Kidney (tissue), 14 donors: ENCODE measurements around the gene PITX3. TPM values are rescaled to one million over a fixed set of nuclear protein-coding genes. Genes with fewer than 3 reads are reported as not detected.
"Not testable (repeated sequence)": the region's sequence is repeated elsewhere in the genome, so short reads cannot be mapped to it uniquely, and the experiment has no call there.

Experiments used
- DNase-seq, 5 donors: peaks; one replicate each; pipeline ENCODE4 v3.0.0-alpha.2; 2013 to 2020
- FAIRE-seq: peaks from 2 replicates; lab custom pipeline; 2012; peaks lifted over from hg19 to GRCh38; lab: Jason Lieb, UNC
- H3K27ac ChIP-seq, 2 donors: one replicate each; pipeline ENCODE4 v1.7.0; 2013; ENCODE audit warnings: low read depth in 2 of 2, low read length in 2 of 2, inconsistent platforms in 1 of 2
- H3K27me3 ChIP-seq: one replicate; pipeline ENCODE4 v1.7.1; 2013; ENCODE audit warnings: low read length, inconsistent platforms; ENCODE audit not compliant: control insufficient read depth, insufficient read depth
- H3K36me3 ChIP-seq, 3 donors: one replicate each; pipeline versions ENCODE4 v1.7.0 to v1.7.1; 2013; ENCODE audit warnings: low read length in 3 of 3, control low read depth in 1 of 3, inconsistent platforms in 1 of 3; ENCODE audit not compliant: insufficient read depth in 3 of 3, control insufficient read depth in 2 of 3
- H3K4me1 ChIP-seq, 3 donors: one replicate each; pipeline versions ENCODE4 v1.7.0 to v1.7.1; 2013; ENCODE audit warnings: low read length in 3 of 3, inconsistent platforms in 1 of 3, low read depth in 1 of 3; ENCODE audit not compliant: control insufficient read depth in 2 of 3, insufficient read depth in 2 of 3
- H3K4me3 ChIP-seq, 3 donors: one replicate each; pipeline versions ENCODE4 v1.7.0 to v1.8.1; 2013; ENCODE audit warnings: low read length in 3 of 3, control low read depth in 1 of 3, inconsistent platforms in 1 of 3
- H3K9ac ChIP-seq, 3 donors: one replicate each; pipeline versions ENCODE4 v1.7.0 to v1.7.1; 2013; ENCODE audit warnings: low read length in 3 of 3, control low read depth in 1 of 3, inconsistent platforms in 1 of 3
- H3K9me3 ChIP-seq, 3 donors: one replicate each; pipeline versions ENCODE4 v1.7.0 to v1.7.1; 2013; ENCODE audit warnings: low read length in 3 of 3, control low read depth in 1 of 3, inconsistent platforms in 1 of 3; ENCODE audit not compliant: control insufficient read depth in 2 of 3, insufficient read depth in 1 of 3
- CTCF ChIP-seq: IDR thresholded peaks from 3 replicates; pipeline ENCODE4 v1.5.1; 2012; ENCODE audit warnings: mild to moderate bottlenecking, moderate library complexity, borderline replicate concordance; ENCODE audit not compliant: insufficient read depth; ENCODE audit errors: extremely low read depth
- intact Hi-C: fragments of 100-400 bp; cut with DNase I; formaldehyde crosslinking; loops from one replicate; pipeline ENCODE4 v1.11.1; 2022
- polyA plus RNA-seq: library from polyadenylated mRNA; stranded (reverse); fragments of 350-450 nt; fragmentation: Illumina TruSeq; extraction: RNeasy Lipid Tissue Mini Kit (QIAGEN cat#74804); gene quantifications from one replicate; pipeline ENCODE4 v1.2.3, GENCODE V29; 2014; ENCODE audit warnings: low read depth, low replicate concordance; ENCODE audit not compliant: insufficient read depth
- total RNA-seq: library from RNA; stranded (reverse); fragmentation: NEBNext Ultra II Directional; extraction: Animal tissue kit (Norgen Biotek cat#: 25700); gene quantifications from one replicate; pipeline ENCODE4 v1.2.1, GENCODE V29; 2021
- donor health status: control.
- donor health status: control.
- donor health status: control.
- donor health status: control.
- donor health status: control.
- donor health status: DM: yes; HTN: yes; CAD: no.
- donor health status: Normal renal cell carcinoma (clear cell type).

PITX3 gene
- total and polyA plus RNA-seq, 2 donors from 2014 or later, result 0.39 TPM; not detected in 1

- Histone ChIP-seq H3K27ac (no peak overlapping the region), H3K9me3 (no peaks in the 10 kb centered on the region), H3K4me3 (no peak overlapping the region), H3K4me1 (no peaks in the 10 kb centered on the region), H3K27me3 (no peaks in the 10 kb centered on the region), H3K36me3 (peaks cover 0 to 10% (median 0%) of the 10 kb centered on the region in 3 donors), H3K9ac (no peak overlapping the region)
- no peak for TF ChIP-seq CTCF
- intact Hi-C loops, result no loop called here
- DNase-seq, result no peak
- no peak for FAIRE-seq
These were observed 14.1 kb upstream of the PITX3 start for GRCh38 chr10:102255404-102255803.

- no peaks in the 10 kb centered on the region for H3K27me3 ChIP-seq
- DNase-seq (no peak), FAIRE-seq (no peak)
- no peak overlapping the region for H3K9ac ChIP-seq
- no peaks in the 10 kb centered on the region for H3K4me1 ChIP-seq
- H3K9me3 ChIP-seq, result no peaks in the 10 kb centered on the region
- peaks cover 0 to 3% (median 0%) of the 10 kb centered on the region in 3 donors for H3K36me3 ChIP-seq
- no peak overlapping the region for H3K4me3 ChIP-seq
- intact Hi-C loops, result no loop called here
- no peak for TF ChIP-seq CTCF
- no peak overlapping the region for H3K27ac ChIP-seq
These were observed 13.1 kb upstream of the PITX3 start for GRCh38 chr10:102254426-102254825.

GRCh38 chr10:102252508-102252907 lies 11.2 kb upstream of the PITX3 start:
- H3K27me3 ChIP-seq, H3K4me1 ChIP-seq, DNase-seq, H3K9ac ChIP-seq, FAIRE-seq, H3K27ac ChIP-seq, intact Hi-C loops, H3K36me3 ChIP-seq, H3K4me3 ChIP-seq, H3K9me3 ChIP-seq: not testable (repeated sequence)

GRCh38 chr10:102247734-102248133 lies 6.4 kb upstream of the PITX3 start:
- Histone ChIP-seq H3K27ac (no peak overlapping the region), H3K9me3 (no peaks in the 10 kb centered on the region), H3K36me3 (peaks cover 0 to 6% (median 0%) of the 10 kb centered on the region in 3 donors), H3K4me1 (peaks cover 3 to 20% (median 8%) of the 10 kb centered on the region in 3 donors), H3K27me3 (no peaks in the 10 kb centered on the region), H3K4me3 (no peak overlapping the region), H3K9ac (no peak overlapping the region)
- no peak for DNase-seq
- TF ChIP-seq CTCF, result no peak
- no peak for FAIRE-seq
- intact Hi-C loops, result no loop called here
